ENCODE measurements around the gene CPPED1.

Gene CPPED1

GRCh38 chr16:12626411-12626810 lies 177.3 kb downstream of the CPPED1 start:
- H3K4me3 ChIP-seq (ENCODE audit: low read depth, low read length), result no peak overlapping the region
- no peak for TF ChIP-seq CTCF (IDR thresholded peaks at IDR 0.05; ENCODE audit: low read depth, low read length)
- no peak for DNase-seq (ENCODE audit: low read depth, low spot score)
- in situ Hi-C loops (cut with HindIII; ENCODE audit: low sequenced_read_pairs), result no loop called here

GRCh38 chr16:12625716-12626115 lies 178.0 kb downstream of the CPPED1 start:
- no peak for DNase-seq (ENCODE audit: low read depth, low spot score)
- in situ Hi-C loops (cut with HindIII; ENCODE audit: low sequenced_read_pairs), result no loop called here
- TF ChIP-seq CTCF (IDR thresholded peaks at IDR 0.05; ENCODE audit: low read depth, low read length), result no peak
- H3K4me3 ChIP-seq (ENCODE audit: low read depth, low read length), result no peak overlapping the region

GRCh38 chr16:12625068-12625467 lies 178.6 kb downstream of the CPPED1 start:
- TF ChIP-seq CTCF (IDR thresholded peaks at IDR 0.05; ENCODE audit: low read depth, low read length), result no peak
- no peak overlapping the region for H3K4me3 ChIP-seq (ENCODE audit: low read depth, low read length)
- in situ Hi-C loops (cut with HindIII; ENCODE audit: low sequenced_read_pairs), result no loop called here
- no peak for DNase-seq (ENCODE audit: low read depth, low spot score)

- in situ Hi-C loops (cut with HindIII; ENCODE audit: low sequenced_read_pairs), result no loop called here
- no peak overlapping the region for H3K4me3 ChIP-seq (ENCODE audit: low read depth, low read length)
- no peak for DNase-seq (ENCODE audit: low read depth, low spot score)
- TF ChIP-seq CTCF (IDR thresholded peaks at IDR 0.05; ENCODE audit: low read depth, low read length), result no peak
Observed at GRCh38 chr16:12620150-12620549, 183.5 kb downstream of the CPPED1 start.

- in situ Hi-C loops (cut with HindIII; ENCODE audit: low sequenced_read_pairs), result no loop called here
- no peak overlapping the region for H3K4me3 ChIP-seq (ENCODE audit: low read depth, low read length)
- no peak for DNase-seq (ENCODE audit: low read depth, low spot score)
- no peak for TF ChIP-seq CTCF (IDR thresholded peaks at IDR 0.05; ENCODE audit: low read depth, low read length)
Observed at GRCh38 chr16:12618515-12618914, 185.2 kb downstream of the CPPED1 start.

GRCh38 chr16:12617401-12617819 lies 186.3 kb downstream of the CPPED1 start:
- no peak for TF ChIP-seq CTCF (IDR thresholded peaks at IDR 0.05; ENCODE audit: low read depth, low read length)
- no peak overlapping the region for H3K4me3 ChIP-seq (ENCODE audit: low read depth, low read length)
- no peak for DNase-seq (ENCODE audit: low read depth, low spot score)
- in situ Hi-C loops (cut with HindIII; ENCODE audit: low sequenced_read_pairs), result no loop called here

Measured in astrocyte of the spinal cord (primary cell).